GM19043 (cell line): ENCODE measurements around the gene LIN7A.

Experiments used
- ATAC-seq: cut with Tn5 transposase; IDR thresholded peaks from one replicate; pipeline ENCODE4 v1.9.1; 2021; ENCODE audit warnings: low read depth; ENCODE audit not compliant: unreplicated experiment

The LIN7A gene

GRCh38 chr12:80937391-80938238, at the start of gene LIN7A:
TSS of gene LIN7A (minus strand) at chr12:80937934. CDS start at chr12:80937722, 212 bp downstream.
- peak; percentile 22 for ATAC-seq

- no peak for ATAC-seq
These were observed 48.5 kb upstream of the LIN7A start for GRCh38 chr12:80986224-80986623.

GRCh38 chr12:80979816-80980215, 42.1 kb upstream of the LIN7A start:
- no peak for ATAC-seq

GRCh38 chr12:80979251-80979650, 41.5 kb upstream of the LIN7A start:
- ATAC-seq, result no peak

GRCh38 chr12:80977346-80977745, 39.6 kb upstream of the LIN7A start:
- ATAC-seq, result no peak

GRCh38 chr12:80968326-80968725, 30.6 kb upstream of the LIN7A start:
- no peak for ATAC-seq

GRCh38 chr12:80967565-80967964, 29.8 kb upstream of the LIN7A start:
- ATAC-seq, result no peak

GRCh38 chr12:80966001-80966400, 28.3 kb upstream of the LIN7A start:
- ATAC-seq, result no peak

GRCh38 chr12:80958162-80958561, 20.4 kb upstream of the LIN7A start:
- ATAC-seq, result no peak

- no peak for ATAC-seq
These were observed 17.3 kb upstream of the LIN7A start for GRCh38 chr12:80954857-80955520.

- no peak for ATAC-seq
These were observed 14.7 kb upstream of the LIN7A start for GRCh38 chr12:80952443-80952842.

- peak; percentile 59 for ATAC-seq
These were observed 8.9 kb upstream of the LIN7A start for GRCh38 chr12:80946591-80946990.

GRCh38 chr12:80943338-80943737, 5.6 kb upstream of the LIN7A start:
- ATAC-seq, result no peak

GRCh38 chr12:80941916-80942315, 4.2 kb upstream of the LIN7A start:
- no peak for ATAC-seq

- no peak for ATAC-seq
These were observed 1.7 kb upstream of the LIN7A start for GRCh38 chr12:80939231-80939950.

- ATAC-seq, result peak; percentile 32
These were observed 663 bp upstream of the LIN7A start for GRCh38 chr12:80938397-80938796.

GRCh38 chr12:80936642-80937390, 918 bp downstream of the LIN7A start:
- ATAC-seq, result peak; percentile 44

GRCh38 chr12:80936353-80936641, 1.4 kb downstream of the LIN7A start:
- ATAC-seq, result no peak

- ATAC-seq, result no peak
These were observed 2.6 kb downstream of the LIN7A start for GRCh38 chr12:80935111-80935510.

- no peak for ATAC-seq
These were observed 11.8 kb downstream of the LIN7A start for GRCh38 chr12:80925983-80926382.

GRCh38 chr12:80925237-80925636, 12.5 kb downstream of the LIN7A start:
- no peak for ATAC-seq
